GM12873 (cell line): Measurements from ENCODE around the gene SUPT3H.

Source experiments
- CTCF ChIP-seq: IDR thresholded peaks from 2 replicates; pipeline ENCODE4 v1.5.1; 2012; ENCODE audit warnings: low read depth, mild to moderate bottlenecking, moderate library complexity, low read length, control low read depth; ENCODE audit not compliant: insufficient read depth; ENCODE audit errors: missing control alignments

The SUPT3H gene

GRCh38 chr6:45323656-45324224 lies 54.0 kb downstream of the SUPT3H start:
- no peak for TF ChIP-seq CTCF

- TF ChIP-seq CTCF, result no peak
Measured at GRCh38 chr6:45320349-45320748, 57.4 kb downstream of the SUPT3H start.

- TF ChIP-seq CTCF, result no peak
Measured at GRCh38 chr6:45314146-45314545, 63.6 kb downstream of the SUPT3H start.

GRCh38 chr6:45310118-45310788 lies 67.5 kb downstream of the SUPT3H start:
- no peak for TF ChIP-seq CTCF

- no peak for TF ChIP-seq CTCF
Measured at GRCh38 chr6:45305546-45305945, 72.2 kb downstream of the SUPT3H start.

- TF ChIP-seq CTCF, result no peak
Measured at GRCh38 chr6:45302832-45303231, 74.9 kb downstream of the SUPT3H start.

- TF ChIP-seq CTCF, result no peak
Measured at GRCh38 chr6:45301348-45302142, 76.2 kb downstream of the SUPT3H start.
